GM12865 (cell line): ENCODE measurements around the gene ADSS1.

ENCODE experiments used
- DNase-seq: peaks from one replicate; pipeline ENCODE4 v3.0.0; 2010; ENCODE audit warnings: low read depth
- H3K4me3 ChIP-seq: 2 replicates; pipeline ENCODE4 v1.5.1; 2011; ENCODE audit warnings: mild to moderate bottlenecking, low read depth, low read length, control low read depth
- CTCF ChIP-seq: IDR thresholded peaks from 2 replicates; pipeline ENCODE4 v1.5.1; 2011; ENCODE audit warnings: low read length, control low read depth, low read depth, inconsistent platforms; ENCODE audit not compliant: insufficient read depth; ENCODE audit errors: missing control alignments

ADSS1 gene

DNA sequence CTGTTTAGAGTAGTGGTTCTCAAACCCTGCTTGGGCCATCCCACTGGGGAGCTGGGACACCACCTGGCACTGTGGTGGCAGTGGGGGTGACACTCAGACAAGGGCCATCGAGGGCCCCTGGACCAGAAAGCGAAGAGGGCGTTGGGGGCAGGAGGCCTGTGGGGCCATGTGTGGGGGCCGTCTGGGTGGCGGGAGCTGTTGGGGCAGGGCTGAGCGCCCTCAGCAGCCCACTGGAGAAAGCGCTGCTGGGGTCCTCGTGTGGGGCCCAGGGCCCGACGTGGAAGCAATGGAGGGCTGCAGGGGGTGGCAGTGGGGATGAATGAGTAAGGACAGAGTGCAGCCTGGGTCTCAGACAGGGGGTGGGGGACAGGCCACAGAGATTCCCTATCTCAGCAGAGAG, 5.9 kb upstream of the ADSS1 start:
- H3K4me3 ChIP-seq, result no peak overlapping the region
- DNase-seq, result no peak
- TF ChIP-seq CTCF, result no peak

- DNase-seq, result no peak
- TF ChIP-seq CTCF, result no peak
- H3K4me3 ChIP-seq, result no peak overlapping the region
Observed at GRCh38 chr14:104718871-104719270, 5.2 kb upstream of the ADSS1 start.

DNA sequence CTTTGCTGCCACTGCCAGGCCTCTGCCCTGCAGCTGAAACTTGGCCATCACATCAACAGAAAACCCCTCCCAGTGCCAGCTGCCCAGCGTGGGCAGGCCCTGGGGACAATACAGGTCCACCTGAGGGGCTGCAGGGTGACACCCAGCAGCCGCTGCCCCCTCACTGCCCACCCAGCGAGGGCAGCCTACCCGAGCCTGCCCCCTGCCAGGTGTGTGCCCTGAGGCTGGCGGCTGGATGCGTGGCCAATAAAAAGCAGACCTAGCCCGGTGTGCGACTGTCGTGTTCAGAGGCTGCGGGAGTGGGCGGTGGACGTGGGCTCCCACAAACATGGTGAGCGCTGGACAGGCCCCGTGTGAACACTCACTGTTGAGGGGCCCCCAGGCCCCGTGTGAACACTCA, 4.7 kb upstream of the ADSS1 start:
- no peak for TF ChIP-seq CTCF
- H3K4me3 ChIP-seq, result no peak overlapping the region
- DNase-seq, result no peak

- DNase-seq, result no peak
- no peak overlapping the region for H3K4me3 ChIP-seq
- no peak for TF ChIP-seq CTCF
Observed at GRCh38 chr14:104721505-104722431, 2.3 kb upstream of the ADSS1 start.

DNA sequence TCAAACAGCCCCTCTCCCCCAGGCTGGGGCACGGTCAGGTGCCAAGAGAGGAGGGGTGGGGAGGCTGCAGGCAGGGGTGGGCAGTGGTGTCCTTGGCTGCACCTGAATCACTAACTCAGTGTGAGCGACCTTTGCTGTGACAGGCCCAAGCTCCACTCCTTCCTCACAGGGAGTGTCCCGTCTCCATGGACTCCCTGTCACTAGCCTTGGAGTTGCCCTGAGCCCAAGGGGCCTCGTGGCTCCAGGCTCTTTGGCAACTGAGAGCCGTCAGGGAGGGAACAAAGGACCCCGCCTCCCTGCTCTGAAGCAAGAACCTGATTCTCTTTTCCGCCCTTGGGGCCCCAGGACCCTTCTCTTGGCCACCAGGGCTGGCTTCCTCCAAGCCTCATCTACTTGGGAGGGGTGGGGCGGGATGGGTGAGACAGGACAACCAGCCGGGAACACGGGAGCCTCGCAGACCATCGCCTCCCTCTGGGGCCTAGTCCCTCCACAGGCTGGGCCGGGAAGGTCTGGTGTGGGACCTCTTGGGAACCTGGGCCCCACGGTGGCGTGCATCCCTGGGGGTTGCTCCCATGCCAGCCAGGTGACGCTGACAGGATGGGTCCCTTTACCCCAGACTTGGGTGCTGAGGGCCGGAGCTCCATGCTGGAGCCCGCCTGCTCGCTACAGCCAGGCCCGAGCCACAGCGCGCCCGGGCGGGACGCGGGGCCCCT, 935 bp upstream of the ADSS1 start:
- no peak overlapping the region for H3K4me3 ChIP-seq
- DNase-seq, result no peak
- no peak for TF ChIP-seq CTCF

DNA sequence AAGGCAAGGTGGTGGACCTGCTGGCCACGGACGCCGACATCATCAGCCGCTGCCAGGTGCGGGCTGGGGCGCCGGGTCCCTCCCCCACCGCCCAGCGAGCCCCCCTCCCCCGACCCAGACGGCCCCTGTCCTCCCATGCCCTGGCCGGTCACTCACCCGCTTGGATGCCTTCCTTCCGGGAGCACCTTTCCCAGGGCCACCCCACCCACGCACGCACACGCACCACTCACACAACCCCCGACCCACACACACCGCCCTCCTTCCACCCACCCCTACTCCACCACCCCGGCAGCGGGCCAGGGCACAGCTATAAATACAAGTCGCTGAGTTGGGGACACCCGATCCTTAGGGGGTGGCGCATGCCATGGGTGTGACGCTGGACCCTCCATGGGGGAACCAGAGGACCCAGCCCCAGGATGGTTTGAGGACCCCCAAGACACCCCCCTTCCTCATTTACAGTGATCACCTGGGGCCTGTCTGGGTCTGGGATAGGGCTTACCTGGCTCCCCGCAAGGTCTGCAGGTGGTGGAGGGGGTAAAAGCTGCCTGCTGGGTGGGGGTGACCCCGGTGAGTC, 465 bp downstream of the ADSS1 start:
- no peak for DNase-seq

More for the DNA sequence above, 465 bp downstream of the ADSS1 start:
- peak overlapping the region; percentile 32; the same call in 1 of the 2 replicates for H3K4me3 ChIP-seq
- no peak for TF ChIP-seq CTCF
